ENCODE measurements around the gene UBTD1. TPM values are rescaled to one million over a fixed set of nuclear protein-coding genes. Genes with fewer than 3 reads are reported as not detected.

Gene UBTD1
- polyA plus RNA-seq, 1 donor (not counting 4 experiments of a cell fraction or from before 2014, with no cell fraction given) = 12.0 TPM

DNA sequence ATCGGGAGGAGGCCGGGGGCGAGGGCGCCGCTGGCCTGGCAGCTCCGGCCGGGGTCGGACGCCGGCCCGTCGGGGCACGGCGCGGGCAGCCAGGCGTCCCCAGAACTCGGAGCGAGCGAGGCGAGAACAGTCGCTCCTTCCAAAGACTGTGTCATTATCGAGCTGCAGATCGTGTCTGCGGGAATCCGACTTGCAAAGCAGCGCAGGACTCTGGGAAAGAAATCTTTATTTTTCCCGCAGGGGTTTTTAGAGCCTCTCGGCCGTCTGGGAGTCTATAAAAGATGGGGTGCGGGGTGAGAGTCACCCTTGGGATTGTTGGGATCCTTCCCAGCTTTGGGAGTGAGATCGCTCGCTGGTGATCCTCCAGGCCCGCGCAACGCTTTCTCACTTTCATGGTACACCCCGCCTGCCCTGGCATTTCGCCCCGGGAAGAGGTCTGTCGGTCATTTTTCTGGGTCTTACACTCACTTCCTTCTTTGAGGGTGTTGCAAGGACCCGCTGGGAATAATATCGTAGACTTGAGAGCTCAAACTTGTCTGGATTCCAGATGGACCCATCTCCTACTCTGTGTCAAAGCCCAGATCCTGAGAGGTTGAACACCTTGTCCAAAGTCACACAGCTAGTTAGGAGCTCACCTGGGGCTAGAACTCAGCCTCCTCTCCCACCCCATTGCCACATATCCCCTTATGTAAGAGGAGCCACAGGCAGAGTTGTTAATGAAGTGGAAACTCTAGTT lies 1.0 kb downstream of the UBTD1 start:
- H3K9me3 ChIP-seq (ENCODE audit: control insufficient read depth, low read depth, low read length) = no peaks in the 10 kb centered on the region
- no peaks in the 10 kb centered on the region for H3K27me3 ChIP-seq (ENCODE audit: control insufficient read depth, extremely low read depth, insufficient read depth, low read length)
- no peaks in the 10 kb centered on the region for H4K20me1 ChIP-seq (ENCODE audit: control insufficient read depth, extremely low read depth, insufficient read depth, low read length)
- DNase-seq (ENCODE audit: low read depth, low spot score) (no peak), FAIRE-seq (no peak)
- peaks cover 0 to 2% of the 10 kb centered on the region in 2 experiments for H3K36me3 ChIP-seq (ENCODE audit: control insufficient read depth in 2 of 2, extremely low read depth in 1 of 2, insufficient read depth in 2 of 2, low read length in 2 of 2)
- H3K79me2 ChIP-seq (ENCODE audit: control insufficient read depth, insufficient read depth, low read length) = peaks cover 83% of the 10 kb centered on the region
- dilution Hi-C loops (cut with MboI; ENCODE audit: extremely low pct_ligation_motif_present, low sequenced_read_pairs) = no loop called here
- peak overlapping the region; percentile 81 for H3K4me2 ChIP-seq (ENCODE audit: control insufficient read depth, extremely low read depth, insufficient read depth, low read depth, low read length)
- TF ChIP-seq CTCF (optimal IDR thresholded peaks at IDR 0.05 in 1 of 3, IDR thresholded peaks at IDR 0.05 in 1 of 3, conservative IDR thresholded peaks at IDR 0.05 in 1 of 3; ENCODE audit: extremely low read depth in 1 of 3, insufficient read depth in 2 of 3, low read length in 3 of 3) = no peak
- TF ChIP-seq EZH2 (IDR thresholded peaks at IDR 0.05; ENCODE audit: low read length) = no peak
- H3K27ac ChIP-seq (ENCODE audit: control insufficient read depth, insufficient read depth, low read length) = no peak overlapping the region
- peak overlapping the region; percentile 77 for H3K9ac ChIP-seq (ENCODE audit: control insufficient read depth, extremely low read depth, insufficient read depth, low read length)
- no peaks in the 10 kb centered on the region for H3K9me1 ChIP-seq (ENCODE audit: control insufficient read depth, extremely low read depth, insufficient read depth, low read length)
- H3K4me1 ChIP-seq (ENCODE audit: control insufficient read depth, extremely low read depth, insufficient read depth, low read length) = peaks cover 29% of the 10 kb centered on the region
- H2AFZ ChIP-seq (ENCODE audit: control insufficient read depth, low read length) = peak overlapping the region; percentile 53
- H3K4me3 ChIP-seq (ENCODE audit: control insufficient read depth in 2 of 3, extremely low read depth in 1 of 3, insufficient read depth in 2 of 3, low read depth in 1 of 3, low read length in 3 of 3) = peak overlapping the region; percentile 80 to 94 (median 92)

GRCh38 chr10:97500297-97500575 lies 1.5 kb downstream of the UBTD1 start:
- H3K27ac ChIP-seq (ENCODE audit: control insufficient read depth, insufficient read depth, low read length) = no peak overlapping the region

More at GRCh38 chr10:97500297-97500575, 1.5 kb downstream of the UBTD1 start:
- dilution Hi-C loops (cut with MboI; ENCODE audit: extremely low pct_ligation_motif_present, low sequenced_read_pairs) = no loop called here
- FAIRE-seq (no peak), DNase-seq (ENCODE audit: low read depth, low spot score) (no peak)
- peak overlapping the region; percentile 80 to 94 (median 92) for H3K4me3 ChIP-seq (ENCODE audit: control insufficient read depth in 2 of 3, extremely low read depth in 1 of 3, insufficient read depth in 2 of 3, low read depth in 1 of 3, low read length in 3 of 3)
- peaks cover 83% of the 10 kb centered on the region for H3K79me2 ChIP-seq (ENCODE audit: control insufficient read depth, insufficient read depth, low read length)
- H4K20me1 ChIP-seq (ENCODE audit: control insufficient read depth, extremely low read depth, insufficient read depth, low read length) = no peaks in the 10 kb centered on the region
- no peaks in the 10 kb centered on the region for H3K27me3 ChIP-seq (ENCODE audit: control insufficient read depth, extremely low read depth, insufficient read depth, low read length)
- H3K9me3 ChIP-seq (ENCODE audit: control insufficient read depth, low read depth, low read length) = no peaks in the 10 kb centered on the region
- no peak overlapping the region for H2AFZ ChIP-seq (ENCODE audit: control insufficient read depth, low read length)
- peaks cover 24% of the 10 kb centered on the region for H3K4me1 ChIP-seq (ENCODE audit: control insufficient read depth, extremely low read depth, insufficient read depth, low read length)
- TF ChIP-seq CTCF (optimal IDR thresholded peaks at IDR 0.05 in 1 of 3, IDR thresholded peaks at IDR 0.05 in 1 of 3, conservative IDR thresholded peaks at IDR 0.05 in 1 of 3; ENCODE audit: extremely low read depth in 1 of 3, insufficient read depth in 2 of 3, low read length in 3 of 3) (no peak), EZH2 (IDR thresholded peaks at IDR 0.05; ENCODE audit: low read length) (no peak)
- H3K9me1 ChIP-seq (ENCODE audit: control insufficient read depth, extremely low read depth, insufficient read depth, low read length) = no peaks in the 10 kb centered on the region
- peak overlapping the region; percentile 77 for H3K9ac ChIP-seq (ENCODE audit: control insufficient read depth, extremely low read depth, insufficient read depth, low read length)
- peak overlapping the region; percentile 81 for H3K4me2 ChIP-seq (ENCODE audit: control insufficient read depth, extremely low read depth, insufficient read depth, low read depth, low read length)
- H3K36me3 ChIP-seq (ENCODE audit: control insufficient read depth in 2 of 2, extremely low read depth in 1 of 2, insufficient read depth in 2 of 2, low read length in 2 of 2) = peaks cover 0 to 2% of the 10 kb centered on the region in 2 experiments

Measured in keratinocyte (primary cell).